Karpas-422 (cell line): Measurements from ENCODE around the gene ZNF768. TPM values are rescaled to one million over a fixed set of nuclear protein-coding genes. Genes with fewer than 3 reads are reported as not detected.

Experiments
- DNase-seq: peaks from one replicate; pipeline ENCODE4 v3.0.0-alpha.2; 2015
- H2AFZ ChIP-seq: fragments of 200-600 bp; sonication (generic); 2 replicates; pipeline ENCODE4 v1.6.1; 2014; ENCODE audit warnings: antibody characterized with exemption, low read length, mixed read lengths
- H3K27ac ChIP-seq: fragments of 200-600 bp; sonication (generic); 2 replicates; pipeline ENCODE4 v1.5.1; 2014; ENCODE audit warnings: mild to moderate bottlenecking, low read length, moderate library complexity
- H3K27me3 ChIP-seq: fragments of 200-600 bp; sonication (generic); 2 replicates; pipeline ENCODE4 v1.6.1; 2014; ENCODE audit warnings: low read length, mixed read lengths
- H3K36me3 ChIP-seq: fragments of 200-600 bp; sonication (generic); 2 replicates; pipeline ENCODE4 v1.6.1; 2014; ENCODE audit warnings: low read length, mixed read lengths; ENCODE audit not compliant: insufficient read depth
- H3K4me1 ChIP-seq: fragments of 200-600 bp; sonication (generic); 2 replicates; pipeline ENCODE4 v1.6.1; 2014; ENCODE audit warnings: mild to moderate bottlenecking, low read length, mixed read lengths
- H3K4me2 ChIP-seq: fragments of 200-600 bp; sonication (generic); 2 replicates; pipeline ENCODE4 v1.6.1; 2014; ENCODE audit warnings: low read length, low read depth, mild to moderate bottlenecking; ENCODE audit not compliant: poor library complexity, severe bottlenecking
- H3K4me3 ChIP-seq: fragments of 200-600 bp; sonication (generic); 2 replicates; pipeline ENCODE4 v1.5.1; 2014; ENCODE audit warnings: mild to moderate bottlenecking, antibody characterized with exemption, low read length, mixed read lengths
- H3K79me2 ChIP-seq: fragments of 200-600 bp; sonication (generic); 2 replicates; pipeline ENCODE4 v1.6.1; 2014; ENCODE audit warnings: mild to moderate bottlenecking, low read length, mixed read lengths
- H3K9ac ChIP-seq: fragments of 200-600 bp; sonication (generic); 2 replicates; pipeline ENCODE4 v1.6.0; 2014; ENCODE audit warnings: low read length
- H3K9me2 ChIP-seq: fragments of 200-600 bp; sonication (generic), shearing (Covaris generic); replicated peaks from 2 replicates; pipeline ENCODE4 v1.6.0; 2014; ENCODE audit warnings: mild to moderate bottlenecking, low read length, moderate library complexity; ENCODE audit not compliant: insufficient read depth
- H3K9me3 ChIP-seq: fragments of 300-700, 200-600 bp; sonication (generic); 2 replicates; pipeline ENCODE4 v1.6.1; 2014; ENCODE audit warnings: low read length, mixed read lengths
- H4K20me1 ChIP-seq: fragments of 200-600 bp; sonication (generic); 2 replicates; pipeline ENCODE4 v1.6.1; 2014; ENCODE audit warnings: mild to moderate bottlenecking, antibody characterized with exemption, low read length, low read depth; ENCODE audit not compliant: insufficient read depth
- total RNA-seq: library from RNA; depleted of rRNA; stranded (reverse); fragments of >200 nt; shearing (Covaris generic); gene quantifications from 2 replicates; pipeline ENCODE4 v1.2.3, GENCODE V29; 2014; ENCODE audit warnings: low replicate concordance; rRNA removed

ZNF768 gene
- 59.4 and 107 TPM in 2 replicates for total RNA-seq

DNA sequence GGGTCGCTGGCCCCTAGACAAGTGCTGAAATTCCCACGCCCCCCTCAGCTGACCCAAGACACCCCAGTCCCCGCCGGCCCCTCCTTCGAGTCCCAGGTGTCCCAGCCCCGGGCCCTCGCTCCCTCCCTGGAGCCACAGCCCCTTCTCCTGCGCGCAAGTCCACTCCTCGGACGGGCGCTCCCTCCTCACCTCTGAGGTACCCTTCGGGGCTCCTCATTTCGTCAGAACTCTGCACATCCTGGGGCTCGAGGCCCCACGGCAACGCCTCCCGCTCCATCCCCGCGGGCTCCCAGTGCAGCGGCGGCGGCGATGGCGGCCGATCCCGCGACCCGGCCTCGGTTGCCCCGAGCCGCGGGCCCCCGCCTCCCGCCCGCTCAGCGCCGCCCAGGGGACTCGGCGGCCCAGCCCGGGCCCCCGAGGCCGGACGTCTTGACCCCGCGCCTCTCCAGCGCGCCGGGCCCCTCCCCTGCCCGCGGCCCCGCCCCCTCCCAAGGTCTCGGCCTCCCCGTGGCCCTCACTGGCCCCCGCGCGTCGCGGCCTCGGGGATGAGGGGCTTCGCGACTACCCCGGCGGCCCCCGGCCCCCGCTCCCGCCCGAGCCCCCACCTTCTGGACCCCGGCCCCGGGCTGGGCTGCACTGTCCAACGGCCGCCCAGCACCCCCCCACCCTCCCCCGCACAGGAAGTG lies at the start of gene ZNF768:
Gene ZNF768, minus strand, starts transcription at position 430 of the 686 bp plus-strand sequence. Its CDS starts 153 bp downstream, at position 277.
- peak within 1 kb of the TSS; percentile 74; the same call in 1 of the 2 replicates for H2AFZ ChIP-seq

DNA sequence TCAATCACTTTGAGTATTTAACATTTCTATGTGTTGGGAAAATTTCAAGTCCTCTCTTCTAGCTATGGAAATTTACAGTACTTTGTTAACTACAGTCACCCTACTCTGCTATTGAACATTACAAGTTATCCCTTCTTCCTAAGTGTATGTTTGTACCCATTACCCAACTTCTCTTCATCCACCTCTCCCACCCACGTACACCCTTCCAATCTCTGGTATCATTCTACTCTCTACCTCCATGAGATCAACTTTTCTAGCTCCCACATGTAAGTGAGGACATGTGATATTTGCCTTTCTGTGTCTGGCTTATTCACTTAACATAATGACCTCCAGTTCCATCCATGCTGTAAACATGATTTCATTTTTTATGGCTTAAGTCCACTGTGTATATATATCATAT lies 48.3 kb upstream of the ZNF768 start:
- H3K79me2 ChIP-seq = peaks cover 16% of the 10 kb centered on the region
- H3K4me2 ChIP-seq = no peak overlapping the region
- no peak overlapping the region for H3K27ac ChIP-seq
- no peak overlapping the region for H3K9ac ChIP-seq
- no peaks in the 10 kb centered on the region for H3K27me3 ChIP-seq
- H3K36me3 ChIP-seq = peaks cover 4% of the 10 kb centered on the region; the same call in 1 of the 2 replicates
- H3K9me3 ChIP-seq = no peaks in the 10 kb centered on the region
- no peak overlapping the region for H2AFZ ChIP-seq
- no peak for DNase-seq
- peaks cover 23% of the 10 kb centered on the region for H3K4me1 ChIP-seq
- no peak overlapping the region for H3K4me3 ChIP-seq
- H3K9me2 ChIP-seq = no peaks in the 10 kb centered on the region
- H4K20me1 ChIP-seq = no peaks in the 10 kb centered on the region

More for the DNA sequence above, at the start of gene ZNF768:
- peak within 1 kb of the TSS; percentile 87 for H3K9ac ChIP-seq
- H3K4me3 ChIP-seq = peak within 1 kb of the TSS; percentile 81
- H3K4me2 ChIP-seq = peak within 1 kb of the TSS; percentile 97
- H3K36me3 ChIP-seq = no peaks in the 10 kb centered on the region
- H3K27ac ChIP-seq = peak within 1 kb of the TSS; percentile 95
- peak; percentile 68 for DNase-seq
- peaks cover 29% of the 10 kb centered on the region for H3K4me1 ChIP-seq
- H3K79me2 ChIP-seq = peaks cover 4% of the 10 kb centered on the region; the same call in 1 of the 2 replicates
- no peaks in the 10 kb centered on the region for H3K27me3 ChIP-seq
- no peaks in the 10 kb centered on the region for H3K9me2 ChIP-seq
- no peaks in the 10 kb centered on the region for H3K9me3 ChIP-seq
- no peaks in the 10 kb centered on the region for H4K20me1 ChIP-seq

DNA sequence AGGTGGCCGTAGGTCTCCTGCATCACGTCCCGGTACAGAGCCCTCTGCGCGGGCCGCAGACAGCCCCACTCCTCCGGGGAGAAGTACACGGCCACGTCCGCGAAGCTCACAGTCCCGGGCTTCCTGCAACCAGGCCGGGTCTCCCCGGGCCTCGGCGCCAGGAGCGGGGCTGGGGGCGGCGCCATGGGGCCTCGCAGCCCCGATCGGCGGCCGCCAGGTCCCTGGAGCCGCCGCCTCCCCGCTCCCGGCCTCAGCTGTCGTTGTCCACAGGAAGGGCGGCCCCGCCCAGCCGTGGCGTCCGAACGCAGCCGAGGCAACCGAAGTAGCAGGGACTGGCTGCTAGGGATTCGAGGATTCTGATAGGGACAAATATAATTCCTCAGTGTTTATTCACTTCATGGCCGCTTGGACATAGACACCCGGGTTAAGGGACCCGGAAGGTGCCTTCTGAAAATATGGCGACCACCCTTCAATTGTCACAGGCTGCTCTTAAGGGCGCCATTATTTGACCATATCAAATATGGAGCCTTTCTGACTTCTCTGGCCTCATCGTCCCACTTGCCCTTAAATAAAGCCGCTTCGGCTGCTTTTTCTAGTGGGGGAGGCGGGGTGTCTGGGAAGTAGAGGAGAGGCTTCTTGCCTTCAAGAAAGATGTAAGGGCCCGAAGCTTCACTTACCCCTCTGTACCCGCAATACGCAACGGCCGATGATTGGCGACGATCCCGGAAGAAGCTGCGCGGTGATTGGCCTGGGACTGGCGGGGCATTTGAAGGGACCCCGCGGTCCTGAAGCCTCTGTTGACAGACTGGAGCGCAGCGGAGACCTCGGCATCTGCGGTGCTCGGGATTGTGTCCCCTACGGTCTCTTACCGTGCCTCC lies 45.3 kb upstream of the ZNF768 start, which contains the start of gene ZNF688:
Gene ZNF688, minus strand, starts transcription at position 270 of the 878 bp plus-strand sequence. Its CDS starts 85 bp downstream, at position 185.
- Histone ChIP-seq H3K9me3 (no peaks in the 10 kb centered on the region), H3K9ac (peak within 1 kb of the TSS; percentile 86), H4K20me1 (no peaks in the 10 kb centered on the region), H3K79me2 (peaks cover 14% of the 10 kb centered on the region), H3K4me3 (peak within 1 kb of the TSS; percentile 82), H2AFZ (peak within 1 kb of the TSS; percentile 85), H3K4me1 (peaks cover 23% of the 10 kb centered on the region), H3K4me2 (peak within 1 kb of the TSS; percentile 85), H3K27ac (peak within 1 kb of the TSS; percentile 79), H3K36me3 (no peaks in the 10 kb centered on the region), H3K9me2 (no peaks in the 10 kb centered on the region), H3K27me3 (no peaks in the 10 kb centered on the region)
- peak; percentile 99 for DNase-seq

GRCh38 chr16:30570636-30571444 lies 44.5 kb upstream of the ZNF768 start:
- Histone ChIP-seq H3K9ac (peak overlapping the region; percentile 86), H3K27me3 (no peaks in the 10 kb centered on the region), H3K79me2 (peaks cover 14% of the 10 kb centered on the region), H2AFZ (peak overlapping the region; percentile 85), H3K27ac (peak overlapping the region; percentile 79), H3K4me1 (peaks cover 23% of the 10 kb centered on the region), H3K9me3 (no peaks in the 10 kb centered on the region), H4K20me1 (no peaks in the 10 kb centered on the region), H3K4me3 (peak overlapping the region; percentile 82), H3K4me2 (peak overlapping the region; percentile 85), H3K9me2 (no peaks in the 10 kb centered on the region), H3K36me3 (no peaks in the 10 kb centered on the region)
- no peak for DNase-seq

DNA sequence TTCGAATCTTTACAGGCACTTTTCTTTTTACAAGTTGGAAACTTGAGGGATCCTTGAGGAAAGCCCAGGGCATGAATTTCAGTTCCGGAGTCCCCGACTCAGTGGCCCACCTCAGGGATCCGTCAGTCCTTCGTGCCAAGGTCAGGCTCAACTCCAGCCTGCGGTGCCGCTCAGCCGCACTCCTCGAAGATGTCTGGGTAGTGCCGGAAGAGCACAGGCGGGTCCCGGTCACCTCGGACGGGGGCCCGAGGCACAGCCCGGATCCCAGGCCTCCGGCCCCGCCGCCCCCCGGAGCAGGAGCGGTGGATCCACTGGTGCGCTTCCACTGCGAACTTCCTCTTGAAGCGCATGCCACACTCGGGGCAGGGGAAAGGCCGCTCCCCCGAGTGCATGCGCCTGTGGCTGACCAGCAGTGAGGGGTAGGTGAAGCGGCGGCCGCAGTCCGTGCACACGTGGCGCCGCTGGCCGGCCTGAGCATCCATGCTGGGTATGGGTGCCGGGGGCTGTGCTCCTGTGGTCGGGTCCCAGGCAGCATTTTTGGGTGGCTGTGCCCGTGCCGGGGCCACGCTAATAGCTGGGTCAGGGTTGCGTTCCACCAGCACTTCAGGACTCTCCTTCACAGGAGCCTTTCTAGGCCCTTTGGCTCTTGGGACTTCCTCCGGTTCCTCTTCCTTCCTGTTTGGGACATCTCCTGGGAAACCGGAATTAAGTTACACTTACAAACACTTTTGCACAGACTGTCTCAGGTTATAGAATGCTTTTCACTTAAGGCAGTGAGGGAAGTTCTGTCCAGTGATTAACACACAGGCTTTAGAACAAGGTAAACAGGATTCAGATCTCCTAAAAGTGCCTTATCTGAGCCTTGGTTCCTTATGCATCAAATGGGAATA lies 43.6 kb upstream of the ZNF768 start:
- H3K79me2 ChIP-seq = peaks cover 10% of the 10 kb centered on the region
- no peak overlapping the region for H3K27ac ChIP-seq
- no peaks in the 10 kb centered on the region for H3K9me2 ChIP-seq
- no peaks in the 10 kb centered on the region for H4K20me1 ChIP-seq
- H3K4me2 ChIP-seq = peak overlapping the region; percentile 85
- no peaks in the 10 kb centered on the region for H3K36me3 ChIP-seq
- no peak for DNase-seq
- peaks cover 20% of the 10 kb centered on the region for H3K4me1 ChIP-seq
- no peaks in the 10 kb centered on the region for H3K9me3 ChIP-seq
- no peak overlapping the region for H2AFZ ChIP-seq
- H3K4me3 ChIP-seq = no peak overlapping the region
- no peaks in the 10 kb centered on the region for H3K27me3 ChIP-seq
- no peak overlapping the region for H3K9ac ChIP-seq

- Histone ChIP-seq H3K36me3 (no peaks in the 10 kb centered on the region), H3K27ac (no peak overlapping the region), H3K79me2 (peaks cover 7% of the 10 kb centered on the region), H3K9me3 (no peaks in the 10 kb centered on the region), H4K20me1 (no peaks in the 10 kb centered on the region), H3K4me3 (no peak overlapping the region), H3K9me2 (no peaks in the 10 kb centered on the region), H3K4me2 (no peak overlapping the region), H3K27me3 (no peaks in the 10 kb centered on the region), H3K4me1 (peaks cover 17% of the 10 kb centered on the region), H3K9ac (no peak overlapping the region), H2AFZ (no peak overlapping the region)
- no peak for DNase-seq
Measured at GRCh38 chr16:30569281-30569680, 42.9 kb upstream of the ZNF768 start.

GRCh38 chr16:30567991-30568638 lies 41.7 kb upstream of the ZNF768 start:
- H2AFZ ChIP-seq = no peak overlapping the region

More at GRCh38 chr16:30567991-30568638, 41.7 kb upstream of the ZNF768 start:
- Histone ChIP-seq H3K36me3 (no peaks in the 10 kb centered on the region), H3K4me1 (peaks cover 12% of the 10 kb centered on the region), H3K4me2 (no peak overlapping the region), H3K27me3 (no peaks in the 10 kb centered on the region), H4K20me1 (no peaks in the 10 kb centered on the region), H3K9ac (no peak overlapping the region), H3K27ac (no peak overlapping the region), H3K4me3 (no peak overlapping the region), H3K9me3 (no peaks in the 10 kb centered on the region), H3K79me2 (peaks cover 3% of the 10 kb centered on the region), H3K9me2 (no peaks in the 10 kb centered on the region)
- no peak for DNase-seq
